NCI-H345 treated with DMSO at 0.1 percent for 48 hours (cell line): Measurements from ENCODE around the gene SPC25.

Source experiments
- DNase-seq: peaks from one replicate; lab custom pipeline; 2025; ENCODE audit not compliant: unreplicated experiment; lab: John Stamatoyannopoulos, UW

Gene SPC25

DNA sequence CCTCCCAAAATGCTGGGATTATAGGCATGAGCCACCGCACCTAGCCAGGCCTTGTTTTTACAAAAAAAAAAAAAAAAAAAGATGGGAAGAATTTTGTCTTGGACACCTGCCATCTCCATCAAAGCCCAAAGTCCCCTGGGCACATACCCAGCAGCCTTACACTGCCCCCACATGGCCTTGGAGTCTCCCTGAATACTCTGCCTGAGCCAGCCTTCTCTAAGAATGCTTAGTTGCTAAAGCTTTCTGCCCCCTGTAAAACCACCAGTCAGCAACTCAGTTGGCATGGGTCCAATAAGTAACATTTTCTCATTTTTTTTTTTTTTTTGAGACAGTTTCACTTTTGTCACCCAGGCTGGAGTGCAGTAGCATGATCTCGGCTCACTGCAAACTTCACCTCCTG lies 40.6 kb downstream of the SPC25 start:
- no peak for DNase-seq

DNA sequence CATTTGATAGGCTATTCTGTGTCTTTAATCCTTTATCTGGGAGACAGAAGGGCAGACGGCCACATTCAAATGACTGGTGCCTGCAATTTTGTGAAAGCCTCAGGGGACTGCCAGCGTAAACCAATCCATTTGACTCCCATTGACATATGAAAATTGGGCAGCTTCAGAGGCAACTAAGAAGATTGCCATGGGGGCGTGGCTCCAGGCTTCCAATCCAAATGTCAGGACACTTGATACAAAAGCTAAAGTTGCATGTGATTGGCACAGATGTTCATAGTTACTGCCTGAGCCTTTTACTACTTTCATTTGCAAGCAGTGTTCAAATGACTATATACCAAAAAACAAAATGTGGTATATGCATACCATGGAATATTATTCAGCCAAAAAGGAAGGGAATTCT lies 42.0 kb downstream of the SPC25 start:
- DNase-seq, result no peak

DNA sequence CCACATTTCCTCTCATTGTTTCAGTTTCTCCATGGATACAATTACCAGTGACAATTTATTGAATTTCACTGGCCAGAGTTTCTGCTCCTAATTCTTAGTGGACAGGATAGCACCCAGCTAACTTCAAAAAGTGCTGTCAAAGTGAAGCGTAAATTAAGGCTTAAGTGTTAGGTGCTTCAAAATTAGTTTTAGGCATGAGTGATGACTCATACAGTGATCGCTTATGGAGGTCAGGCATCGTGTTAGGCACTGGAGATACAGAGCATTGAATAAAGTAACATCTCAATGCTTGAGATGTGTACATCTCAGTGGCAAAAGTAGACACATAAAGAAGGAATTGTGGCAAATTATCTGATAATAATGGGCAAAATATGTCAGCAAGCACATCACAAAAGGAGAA lies 47.0 kb downstream of the SPC25 start:
- DNase-seq, result no peak

DNA sequence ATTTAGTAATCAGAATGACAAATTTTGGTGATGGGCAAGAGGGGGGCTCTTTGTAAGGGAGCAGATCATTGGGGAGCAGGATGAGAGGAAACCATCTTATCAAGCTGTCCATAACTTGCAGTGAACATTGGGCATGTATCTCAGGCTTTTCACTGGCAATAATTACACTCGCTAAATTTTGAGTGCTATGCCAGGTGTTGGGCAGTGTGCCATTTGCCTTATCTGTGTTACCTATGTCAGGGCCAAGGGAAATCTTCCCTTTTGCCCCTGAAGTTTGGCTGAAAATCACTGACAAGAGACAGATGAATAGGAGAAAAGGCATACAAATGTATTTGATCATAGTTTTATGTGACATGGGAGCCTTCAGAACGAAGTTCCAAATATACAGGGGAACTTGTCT lies 48.8 kb downstream of the SPC25 start:
- no peak for DNase-seq

DNA sequence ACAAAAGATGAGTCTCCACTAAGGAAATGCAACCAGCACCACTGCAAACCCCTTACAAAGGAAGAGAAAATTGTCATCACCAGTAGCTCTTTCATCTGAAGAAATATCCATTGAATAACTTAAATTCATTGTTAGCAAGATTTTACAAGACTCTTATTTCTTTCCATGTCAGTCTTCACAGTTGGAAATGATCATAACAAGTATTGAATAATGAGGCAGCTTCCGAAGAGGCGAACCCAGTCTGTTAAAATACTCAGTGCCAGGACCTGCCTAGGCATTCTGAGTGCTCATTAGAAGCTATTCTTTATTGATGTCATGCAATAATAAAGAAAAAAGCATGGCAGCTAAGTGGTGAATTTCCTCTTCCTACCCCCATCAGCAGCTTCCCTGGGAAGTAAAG lies 54.3 kb downstream of the SPC25 start:
- DNase-seq, result no peak

DNA sequence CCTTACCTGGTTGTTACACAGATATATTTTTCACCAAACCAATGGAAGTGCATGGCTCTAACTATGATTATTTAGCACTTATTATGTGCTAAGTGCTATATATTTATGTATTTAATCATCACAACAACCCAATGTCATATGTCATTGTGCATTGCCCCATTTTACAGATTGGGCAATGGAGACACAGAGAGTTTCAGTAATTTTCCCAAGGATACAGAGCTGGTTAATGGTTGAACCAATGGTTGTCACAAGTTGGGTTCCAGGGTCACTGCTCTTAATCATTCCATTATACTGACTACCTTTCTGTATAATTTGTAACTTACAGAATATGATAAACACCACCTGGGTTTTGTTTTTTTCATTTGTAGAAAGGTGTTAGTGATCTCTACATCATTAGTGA lies 58.6 kb downstream of the SPC25 start:
- DNase-seq, result no peak

DNA sequence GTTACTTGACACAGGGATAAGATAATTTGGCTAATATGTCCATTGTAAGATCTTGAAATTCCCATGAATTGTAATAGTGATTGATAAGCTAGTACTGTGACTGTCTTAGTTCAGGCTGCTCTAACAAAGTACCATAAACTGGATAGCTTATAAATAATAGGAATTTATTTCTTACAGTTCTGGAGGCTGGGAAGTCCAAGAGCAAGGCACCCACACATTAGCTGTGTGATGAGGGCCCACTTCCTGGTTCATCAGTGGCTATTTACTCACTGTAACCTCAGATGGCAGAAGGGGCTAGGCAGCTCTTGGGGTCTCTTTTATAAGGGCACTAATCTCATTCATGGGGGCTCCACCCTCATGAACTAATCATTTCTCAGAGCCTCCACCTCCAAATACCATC lies 59.3 kb downstream of the SPC25 start:
- DNase-seq, result no peak

DNA sequence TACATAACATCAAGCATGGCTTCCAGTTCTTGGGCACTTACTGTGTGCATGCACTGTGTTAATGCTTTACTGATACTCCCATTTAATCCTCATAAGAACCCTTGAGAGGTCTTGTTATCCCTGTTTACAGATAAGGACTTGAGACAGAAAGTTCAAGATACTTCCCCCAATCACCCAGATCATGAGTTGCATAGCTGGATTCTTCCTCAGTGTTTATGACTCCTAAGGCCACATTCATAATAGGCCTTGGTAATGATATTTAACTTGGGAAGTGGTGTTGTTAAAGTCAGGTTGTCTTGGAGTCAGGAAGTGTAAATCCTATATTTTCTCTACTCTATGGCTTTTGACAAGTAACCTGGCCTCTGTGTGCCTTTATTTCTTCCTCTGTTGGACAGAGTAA lies 65.1 kb downstream of the SPC25 start:
- DNase-seq, result no peak

DNA sequence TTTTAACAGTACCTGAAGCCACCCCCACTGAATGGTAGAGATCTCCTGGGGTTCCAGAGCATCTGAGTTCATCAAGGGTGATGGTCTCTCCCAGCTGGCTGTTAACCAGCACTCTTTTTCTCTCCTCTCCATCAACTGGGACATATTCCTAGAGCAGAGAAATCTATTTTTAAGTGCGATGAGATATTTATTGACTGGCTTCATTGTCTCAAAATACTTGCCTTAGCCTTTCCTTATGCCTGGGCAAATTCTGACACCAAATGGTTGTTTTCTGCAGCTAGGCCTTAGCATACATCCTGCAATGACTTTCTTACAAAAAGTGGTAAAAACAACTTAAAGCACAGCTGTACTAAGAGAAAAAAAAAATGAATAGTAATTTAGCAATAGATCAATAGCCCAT lies 68.2 kb downstream of the SPC25 start:
- DNase-seq, result no peak

DNA sequence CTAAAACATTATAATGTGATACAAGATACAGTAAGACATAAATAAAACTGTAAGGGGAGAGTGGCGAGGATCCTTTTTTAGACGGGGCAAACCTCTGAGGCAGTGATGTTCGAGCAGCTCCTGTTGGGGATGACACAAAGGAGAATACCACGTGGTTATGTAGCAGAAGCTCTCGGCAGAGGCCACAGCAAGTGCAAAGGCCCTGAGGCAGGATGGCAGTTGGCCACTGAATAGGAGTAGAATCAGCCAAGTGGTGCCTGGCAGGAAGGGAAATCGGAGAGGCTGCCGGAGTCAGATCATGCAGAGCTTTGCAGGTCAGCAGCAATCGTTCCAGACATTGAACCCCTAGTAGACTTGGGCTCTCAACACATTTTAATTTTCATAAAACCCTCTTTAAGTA lies 68.7 kb downstream of the SPC25 start:
- no peak for DNase-seq
